ENCODE data around the gene JCAD.
A peak's percentile ranks its signal among the peaks of the same experiment; 100 is the strongest.
"Not testable (repeated sequence)": the region's sequence is repeated elsewhere in the genome, so short reads cannot be mapped to it uniquely, and the experiment has no call there.

JCAD gene

GRCh38 chr10:30022590-30022989 lies 36.8 kb downstream of the JCAD start:
- no peak for DNase-seq

- no peak for DNase-seq
Measured at GRCh38 chr10:30019468-30019867, 39.9 kb downstream of the JCAD start.

GRCh38 chr10:30018496-30018895 lies 40.9 kb downstream of the JCAD start:
- no peak for DNase-seq

GRCh38 chr10:30017966-30018365 lies 41.4 kb downstream of the JCAD start:
- DNase-seq = no peak

- no peak for DNase-seq
Measured at GRCh38 chr10:30017556-30017955, 41.8 kb downstream of the JCAD start.

- DNase-seq = no peak
Measured at GRCh38 chr10:30014511-30014910, 44.9 kb downstream of the JCAD start.

GRCh38 chr10:30013757-30014156 lies 45.6 kb downstream of the JCAD start:
- no peak for DNase-seq

- no peak for DNase-seq
Measured at GRCh38 chr10:30011956-30012647, 47.3 kb downstream of the JCAD start.

GRCh38 chr10:30011396-30011795 lies 48.0 kb downstream of the JCAD start:
- no peak for DNase-seq

- DNase-seq = no peak
Measured at GRCh38 chr10:30007406-30007805, 52.0 kb downstream of the JCAD start.

- no peak for DNase-seq
Measured at GRCh38 chr10:30006410-30006809, 53.0 kb downstream of the JCAD start.

GRCh38 chr10:30005116-30005515 lies 54.3 kb downstream of the JCAD start:
- not testable (repeated sequence) for DNase-seq

GRCh38 chr10:30002426-30003266 lies 56.7 kb downstream of the JCAD start:
- peak; percentile 51 for DNase-seq

- no peak for DNase-seq
Measured at GRCh38 chr10:30000802-30001571, 58.4 kb downstream of the JCAD start.

GRCh38 chr10:29998142-29998808 lies 61.1 kb downstream of the JCAD start:
- DNase-seq = peak; percentile 79

GRCh38 chr10:29994811-29995210 lies 64.6 kb downstream of the JCAD start:
- no peak for DNase-seq

GRCh38 chr10:29993319-29993915 lies 66.0 kb downstream of the JCAD start:
- no peak for DNase-seq

- no peak for DNase-seq
Measured at GRCh38 chr10:29992914-29993313, 66.5 kb downstream of the JCAD start.

- no peak for DNase-seq
Measured at GRCh38 chr10:29991382-29991781, 68.0 kb downstream of the JCAD start.

- DNase-seq = no peak
Measured at GRCh38 chr10:29987471-29987870, 71.9 kb downstream of the JCAD start.

GRCh38 chr10:29982997-29983648 lies 76.3 kb downstream of the JCAD start:
- no peak for DNase-seq

- DNase-seq = no peak
Measured at GRCh38 chr10:29981510-29981909, 77.9 kb downstream of the JCAD start.
